GM12878 (cell line): Measurements from ENCODE around the gene MCM3AP. TPM values are rescaled to one million over a fixed set of nuclear protein-coding genes. Genes with fewer than 3 reads are reported as not detected.
A peak's percentile ranks its signal among the peaks of the same experiment; 100 is the strongest.

Experiments
- ATAC-seq: fragments of 200-7000 bp; cut with Tn5 transposase; 3 replicates; pipeline ENCODE4 v1.9.1; 2020; ENCODE audit warnings: mild to moderate bottlenecking, moderate library complexity
- BruUV-seq: library from RNA; stranded (reverse); fragments of 400-500 nt; replicated peaks from 2 replicates; lab custom pipeline; 2021; lab: Mats Ljungman, UMichigan
- CTCF ChIA-PET: fragments of 300-600 bp; sonication (Branson Sonifier 250); formaldehyde crosslinking; extraction: SDS; loops from one replicate; lab custom pipeline; 2021; ENCODE audit warnings: inconsistent platforms; lab: Yijun Ruan, JAX
- POLR2A ChIA-PET: fragments of 350-600 bp; formaldehyde crosslinking; extraction: SDS; loops from one replicate; lab custom pipeline; 2021; ENCODE audit warnings: inconsistent platforms; lab: Charles Lee
- RAD21 ChIA-PET: fragments of 300-600 bp; sonication (Branson Sonifier 250); formaldehyde crosslinking; loops from one replicate; lab custom pipeline; 2023; ENCODE audit warnings: antibody characterized with exemption; ENCODE audit not compliant: unreplicated experiment; lab: Charles Lee
- SMC1A ChIA-PET: fragments of 300-600 bp; sonication (Branson Sonifier 250); formaldehyde crosslinking; loops from one replicate; lab custom pipeline; 2023; ENCODE audit not compliant: unreplicated experiment, uncharacterized antibody; lab: Charles Lee
- DNase-seq: peaks from one replicate; pipeline ENCODE4 v3.0.0-alpha.2; 2011; ENCODE audit warnings: low read depth, low spot score
- FAIRE-seq: peaks from 3 replicates; lab custom pipeline; 2011; peaks lifted over from hg19 to GRCh38; lab: Jason Lieb, UNC
- H2AFZ ChIP-seq: 2 replicates; pipeline ENCODE4 v1.6.0; 2011; ENCODE audit warnings: low read depth, low read length, control low read depth; ENCODE audit not compliant: control insufficient read depth
- H3K27ac ChIP-seq: 2 replicates; pipeline ENCODE4 v1.5.1; 2011; ENCODE audit warnings: control low read depth; ENCODE audit not compliant: control insufficient read depth, insufficient read depth
- H3K27me3 ChIP-seq, 2 experiments: replicated peaks in 1 of 2; 2 replicates each; pipeline versions ENCODE4 v1.6.0 to v1.6.1; 2011; ENCODE audit warnings: low read length in 1 of 2; ENCODE audit not compliant: control insufficient read depth in 2 of 2, insufficient read depth in 2 of 2
- H3K36me3 ChIP-seq, 2 experiments: 2 replicates each; pipeline ENCODE4 v1.5.1; 2011; ENCODE audit warnings: low read length in 1 of 2; ENCODE audit not compliant: control insufficient read depth in 2 of 2, insufficient read depth in 2 of 2
- H3K4me1 ChIP-seq: 2 replicates; pipeline ENCODE4 v1.6.1; 2011; ENCODE audit warnings: mild to moderate bottlenecking, low read length, moderate library complexity, mixed read lengths; ENCODE audit not compliant: control insufficient read depth, insufficient read depth
- H3K4me2 ChIP-seq: 2 replicates; pipeline ENCODE4 v1.6.0; 2011; ENCODE audit warnings: control low read depth; ENCODE audit not compliant: control insufficient read depth, insufficient read depth
- H3K4me3 ChIP-seq: fragments of 200-600 bp; sonication (generic); 2 replicates; pipeline ENCODE4 v1.5.1; 2016
- H3K79me2 ChIP-seq: 2 replicates; pipeline ENCODE4 v1.6.0; 2011; ENCODE audit warnings: low read length; ENCODE audit not compliant: control insufficient read depth, insufficient read depth
- H3K9ac ChIP-seq: 2 replicates; pipeline ENCODE4 v1.8.0; 2011; ENCODE audit warnings: low read length, control low read depth, mixed read lengths; ENCODE audit not compliant: control insufficient read depth, insufficient read depth
- H3K9me3 ChIP-seq: replicated peaks from 3 replicates; pipeline ENCODE4 v1.5.1; 2011; ENCODE audit warnings: mild to moderate bottlenecking, low read length; ENCODE audit not compliant: control insufficient read depth, insufficient read depth
- H4K20me1 ChIP-seq: 2 replicates; pipeline ENCODE4 v1.6.0; 2011; ENCODE audit not compliant: control insufficient read depth, insufficient read depth
- BCL3 ChIP-seq: IDR thresholded peaks from 2 replicates; pipeline ENCODE4 v1.6.1; 2011; ENCODE audit warnings: borderline replicate concordance, low read depth, mild to moderate bottlenecking, moderate library complexity, low read length; ENCODE audit not compliant: insufficient read depth, poor library complexity, severe bottlenecking
- CEBPB ChIP-seq, 2 experiments: fragments of 150-350 bp in 1 of 2; IDR thresholded peaks; 2 replicates each; pipeline ENCODE4 v1.6.1; 2012 to 2014; ENCODE audit warnings: low read depth in 2 of 2, low read length in 2 of 2, borderline replicate concordance in 1 of 2, inconsistent platforms in 1 of 2
- JUND ChIP-seq: IDR thresholded peaks from 2 replicates; pipeline ENCODE4 v1.6.1; 2012; ENCODE audit warnings: low read depth, mild to moderate bottlenecking, low read length, improper control_type of control experiment, moderate library complexity
- KDM1A ChIP-seq: fragments of 200-600 bp; sonication (generic); IDR thresholded peaks from 2 replicates; pipeline ENCODE4 v1.6.1; 2016; ENCODE audit warnings: borderline replicate concordance
- MEF2A ChIP-seq: IDR thresholded peaks from 2 replicates; pipeline ENCODE4 v1.6.1; 2011; ENCODE audit warnings: low read depth, mild to moderate bottlenecking, low read length, moderate library complexity; ENCODE audit not compliant: insufficient read depth
- NFYA ChIP-seq: IDR thresholded peaks from 2 replicates; pipeline ENCODE4 v1.6.1; 2011; ENCODE audit warnings: low read depth, mild to moderate bottlenecking, low read length, improper control_type of control experiment, borderline replicate concordance
- SIN3A ChIP-seq: IDR thresholded peaks from 2 replicates; pipeline ENCODE4 v1.6.1; 2012; ENCODE audit warnings: low read depth, low read length, improper control_type of control experiment
- SIX5 ChIP-seq: IDR thresholded peaks from 2 replicates; pipeline ENCODE4 v1.6.1; 2011; ENCODE audit warnings: mild to moderate bottlenecking, low read depth, low read length, moderate library complexity; ENCODE audit not compliant: severe bottlenecking
- STAT3 ChIP-seq: IDR thresholded peaks from 2 replicates; pipeline ENCODE4 v1.6.1; 2011; ENCODE audit warnings: low read depth, low read length, improper control_type of control experiment
- ZZZ3 ChIP-seq: IDR thresholded peaks from 2 replicates; pipeline ENCODE4 v1.6.1; 2011; ENCODE audit warnings: low read depth; ENCODE audit not compliant: control insufficient read depth, insufficient read length
- WGBS: methylation state at CpG from one replicate; pipeline ENCODE4 v1.1.6; 2016; ENCODE audit warnings: low lambda C conversion rate; ENCODE audit not compliant: insufficient replicate concordance, insufficient coverage; ENCODE audit errors: missing lambda C conversion rate; 5-methylcytosine and 5-hydroxymethylcytosine counted together
- in situ Hi-C: fragments of 300-500 bp; cut with MboI; formaldehyde crosslinking; loops from 9 replicates; pipeline ENCODE4 v1.14.3; 2018; ENCODE audit warnings: mixed read lengths
- intact Hi-C: fragments of 100-400 bp; cut with micrococcal nuclease; formaldehyde crosslinking; loops from one replicate; pipeline ENCODE4 v1.14.2; 2022; ENCODE audit not compliant: unreplicated experiment
- polyA plus RNA-seq, 11 experiments: library from polyadenylated mRNA; depleted of rRNA in 4 of 11; unstranded in 6 of 11; stranded (reverse) in 5 of 11; fragments of >200 nt; fragmentation: Nextera tagmentation in 4 of 11; fragmentation: Illumina TruSeq in 1 of 11; extraction: Ambion mirVana in 4 of 11; extraction: Trizol in 1 of 11; gene quantifications; 1 replicate in 1 of 11; 2 replicates in 10 of 11; pipeline versions ENCODE4 v1.2.1 to v1.2.3, GENCODE V29; 2011 to 2016; ENCODE audit warnings: inconsistent platforms in 2 of 11, missing spikeins in 2 of 11, low read depth in 1 of 11
- total RNA-seq, 4 experiments: library from RNA; depleted of rRNA in 3 of 4; stranded (reverse); fragments of >200 nt in 3 of 4; fragmentation: Illumina TruSeq in 1 of 4; extraction: Trizol in 1 of 4; gene quantifications; 2 replicates each; pipeline versions ENCODE4 v1.2.1 to v1.2.3, GENCODE V29; 2013 to 2021

The MCM3AP gene
- total and polyA plus RNA-seq, 10 of the 15 experiments (the other 5 are each of a cell fraction or from before 2014, with no cell fraction given), result 6.1 to 95.7 (median 47.0) TPM

- Histone ChIP-seq H3K27ac (no peak overlapping the region), H3K4me2 (no peak overlapping the region), H3K79me2 (no peaks in the 10 kb centered on the region; the same call in 1 of the 2 replicates), H4K20me1 (no peaks in the 10 kb centered on the region), H3K4me1 (peaks cover 5% of the 10 kb centered on the region; the same call in 1 of the 2 replicates), H3K36me3 (peaks cover 0 to 5% of the 10 kb centered on the region in 2 experiments; a peak in 3 of 4 replicates), H3K27me3 (no peaks in the 10 kb centered on the region), H3K4me3 (no peak overlapping the region), H2AFZ (no peak overlapping the region), H3K9ac (no peak overlapping the region), H3K9me3 (no peaks in the 10 kb centered on the region)
- DNase-seq (no peak), ATAC-seq (no peak), FAIRE-seq (no peak)
- ChIA-PET CTCF (interaction anchor here (1.2 kb wide), 1 partner anchor 9 kb away, joined by 3 read pairs; no protein-coding TSS in a partner anchor), RAD21 (no interaction called here), POLR2A (interaction anchor here (0.6 kb wide), 1 partner anchor 287 kb away, joined by 5 read pairs; no protein-coding TSS in a partner anchor), SMC1A (no interaction called here)
- TF ChIP-seq MEF2A (no peak), SIN3A (no peak)
- no TSS peak for BruUV-seq
- in situ Hi-C loops, result no loop called here
- 88% methylated on average over 16 of the region's 16 CpGs for WGBS
- intact Hi-C loops, result no loop called here
Observed at GRCh38 chr21:46216132-46216747, 69.2 kb downstream of the MCM3AP start.

GRCh38 chr21:46215436-46216131, 69.8 kb downstream of the MCM3AP start:
- SMC1A ChIA-PET, result no interaction called here
- Histone ChIP-seq H4K20me1 (no peaks in the 10 kb centered on the region), H3K4me1 (peaks cover 5% of the 10 kb centered on the region; the same call in 1 of the 2 replicates), H3K27ac (no peak overlapping the region), H3K27me3 (no peaks in the 10 kb centered on the region), H3K79me2 (no peaks in the 10 kb centered on the region; the same call in 1 of the 2 replicates), H3K9ac (no peak overlapping the region), H3K4me2 (no peak overlapping the region), H3K4me3 (no peak overlapping the region), H3K9me3 (no peaks in the 10 kb centered on the region), H2AFZ (no peak overlapping the region), H3K36me3 (peaks cover 0 to 5% of the 10 kb centered on the region in 2 experiments; a peak in 3 of 4 replicates)
- ATAC-seq, result peak; percentile 30; the same call in 2 of the 3 replicates
- 91% methylated on average over 19 of the region's 20 CpGs for WGBS
- POLR2A ChIA-PET, result interaction anchor here (0.6 kb wide), 1 partner anchor 288 kb away, joined by 5 read pairs; no protein-coding TSS in a partner anchor
- RAD21 ChIA-PET, result no interaction called here
- no peak for DNase-seq
- BruUV-seq, result no TSS peak
- FAIRE-seq, result no peak
- CTCF ChIA-PET, result interaction anchor here (1.2 kb wide), 1 partner anchor 9 kb away, joined by 3 read pairs; no protein-coding TSS in a partner anchor
- in situ Hi-C loops, result no loop called here
- intact Hi-C loops, result no loop called here
- TF ChIP-seq NFYA (no peak), STAT3 (no peak), KDM1A (no peak), SIX5 (no peak), BCL3 (no peak), CEBPB (IDR thresholded peaks at IDR 0.05; ENCODE audit: borderline replicate concordance in 1 of 2, low read depth in 2 of 2, low read length in 2 of 2) (no peak), ZZZ3 (no peak), JUND (no peak)
